Adrenal gland (tissue), 12 donors: ENCODE data around the gene SNF8. TPM values are rescaled to one million over a fixed set of nuclear protein-coding genes. Genes with fewer than 3 reads are reported as not detected.
A peak's percentile ranks its signal among the peaks of the same experiment; 100 is the strongest.

ENCODE experiments used
- DNase-seq, 7 donors: peaks; one replicate each; pipeline ENCODE4 v3.0.0-alpha.2; 2019 to 2020
- H3K27ac ChIP-seq, 5 donors: fragments of 200-600 bp; sonication (generic) in 4 of 5; 1 replicate in 3 of 5; 2 replicates in 2 of 5; pipeline versions ENCODE4 v1.5.1 to v1.8.0; 2016 to 2020; ENCODE audit warnings: mild to moderate bottlenecking in 1 of 5
- H3K27me3 ChIP-seq: fragments of 200-600 bp; 2 replicates; pipeline ENCODE4 v1.8.0; 2021
- H3K36me3 ChIP-seq, 2 donors: fragments of 200-600 bp; replicated peaks in 1 of 2; 1 replicate in 1 of 2; 2 replicates in 1 of 2; pipeline versions ENCODE4 v1.5.1 to v1.8.0; 2018 to 2022
- H3K4me1 ChIP-seq, 2 donors: fragments of 200-600 bp; replicated peaks in 1 of 2; 1 replicate in 1 of 2; 2 replicates in 1 of 2; pipeline versions ENCODE4 v1.5.1 to v1.8.0; 2018 to 2021
- H3K4me3 ChIP-seq, 4 donors: fragments of 200-600 bp; sonication (generic) in 3 of 4; one replicate each; pipeline ENCODE4 v1.5.1; 2016 to 2018
- H3K9me3 ChIP-seq, 3 donors: fragments of 200-600 bp; sonication (generic) in 1 of 3; replicated peaks in 1 of 3; 1 replicate in 2 of 3; 2 replicates in 1 of 3; pipeline versions ENCODE4 v1.5.1 to v1.8.0; 2016 to 2021
- CTCF ChIP-seq, 6 experiments: fragments of 450-650 bp in 4 of 6; fragments of 200-600 bp in 2 of 6; sonication (generic) in 1 of 6; IDR thresholded peaks; 1 replicate in 5 of 6; 2 replicates in 1 of 6; pipeline versions ENCODE4 v1.5.1 to v1.8.0; 2016 to 2021; ENCODE audit warnings: antibody characterized with exemption in 6 of 6, mild to moderate bottlenecking in 2 of 6, moderate library complexity in 1 of 6
- POLR2A ChIP-seq, 2 donors: fragments of 450-650 bp; IDR thresholded peaks; one replicate each; pipeline ENCODE4 v1.6.1; 2017; ENCODE audit warnings: antibody characterized with exemption in 2 of 2, mild to moderate bottlenecking in 2 of 2, moderate library complexity in 1 of 2
- WGBS, 4 donors: extraction: QIAGEN DNeasy Blood & Tissue Kit in 2 of 4; methylation state at CpG; one replicate each; pipeline versions ENCODE4 v1.1.5 to v1.1.7; 2013 to 2017; 5-methylcytosine and 5-hydroxymethylcytosine counted together
- intact Hi-C, 2 donors: fragments of 100-400 bp; cut with DNase I; formaldehyde crosslinking; loops; one replicate each; pipeline versions ENCODE4 v1.14.1 to v1.15.0; 2022 to 2023
- polyA plus RNA-seq, 3 donors: library from polyadenylated mRNA; stranded (reverse); fragments of 200-250 nt in 2 of 3; fragments of 350-450 nt in 1 of 3; fragmentation: Illumina TruSeq in 1 of 3; extraction: RNeasy Lipid Tissue Mini Kit (QIAGEN cat#74804) in 1 of 3; gene quantifications; one replicate each; pipeline ENCODE4 v1.2.3, GENCODE V29; 2013 to 2014
- total RNA-seq, 9 donors: library from RNA; depleted of rRNA in 4 of 9; stranded (reverse); fragments of >200 nt in 4 of 9; fragments of 120-200 nt in 1 of 9; fragmentation: NEBNext Ultra II Directional in 1 of 9; extraction: Animal tissue kit (Norgen Biotek cat#: 25700) in 1 of 9; gene quantifications; one replicate each; pipeline versions ENCODE4 v1.1.0 to v1.2.4, GENCODE V29; 2013 to 2023
- donor health status: healthy with polysubstance abuse.
- donor health status: Bipolar disorder and iron deficiency.
- donor health status: DM: yes; HTN: yes; CAD: no.
- donor health status: DM: no; HTN: no; CAD: no.
- donor health status: DM: no; HTN: no; CAD: no.
- donor health status: DM: yes; HTN: yes; CAD: no.

The SNF8 gene
- total and polyA plus RNA-seq, 12 donors = 52.0 to 160 (median 102) TPM

GRCh38 chr17:48909783-48910182 lies 34.9 kb downstream of the SNF8 start:
- peak overlapping the region in 1 of 4 donors; percentile 83 for H3K4me3 ChIP-seq
- no peaks in the 10 kb centered on the region for H3K9me3 ChIP-seq
- WGBS, 4 donors = 45 to 52% (median 48%) methylated on average over 4 of the region's 4 CpGs
- peaks cover 18 to 32% of the 10 kb centered on the region in 2 donors for H3K4me1 ChIP-seq
- H3K36me3 ChIP-seq = peaks cover 0 to 25% of the 10 kb centered on the region in 2 donors
- DNase-seq = peak in 3 of 7 donors; percentile 34 to 43 (median 35)
- H3K27ac ChIP-seq = peak overlapping the region in 2 of 5 donors; percentile 17 to 94
- no peaks in the 10 kb centered on the region for H3K27me3 ChIP-seq
- intact Hi-C loops = no loop called here
- no peak for TF ChIP-seq POLR2A (IDR thresholded peaks at IDR 0.05)
- TF ChIP-seq CTCF (IDR thresholded peaks at IDR 0.05) = no peak

GRCh38 chr17:48908853-48909394 lies 35.7 kb downstream of the SNF8 start:
- no peaks in the 10 kb centered on the region for H3K9me3 ChIP-seq
- peak overlapping the region in 2 of 4 donors; percentile 67 to 83 for H3K4me3 ChIP-seq
- intact Hi-C loops = no loop called here
- peaks cover 18 to 29% of the 10 kb centered on the region in 2 donors for H3K4me1 ChIP-seq
- no peaks in the 10 kb centered on the region for H3K27me3 ChIP-seq
- DNase-seq = peak; percentile 75 to 91 (median 82)
- peaks cover 0 to 20% of the 10 kb centered on the region in 2 donors for H3K36me3 ChIP-seq
- H3K27ac ChIP-seq = peak overlapping the region; percentile 56 to 97 (median 88)
- WGBS, 4 donors = 1 to 3% (median 2%) methylated on average over 8 to 36 of the region's 36 CpGs
- no peak for TF ChIP-seq CTCF (IDR thresholded peaks at IDR 0.05)
- TF ChIP-seq POLR2A (IDR thresholded peaks at IDR 0.05) = no peak

- Histone ChIP-seq H3K36me3 (peaks cover 0 to 16% of the 10 kb centered on the region in 2 donors), H3K27ac (peak within 1 kb of the TSS; percentile 56 to 97 (median 88)), H3K4me1 (peaks cover 18 to 29% of the 10 kb centered on the region in 2 donors), H3K9me3 (no peaks in the 10 kb centered on the region), H3K4me3 (peak within 1 kb of the TSS; percentile 1 to 83 (median 39)), H3K27me3 (no peaks in the 10 kb centered on the region)
- WGBS, 4 donors = 0 to 1% (median 0%) methylated on average over 20 to 77 of the region's 81 CpGs
- intact Hi-C loops = no loop called here
- peak; percentile 80 to 92 for TF ChIP-seq POLR2A (IDR thresholded peaks at IDR 0.05)
- TF ChIP-seq CTCF (IDR thresholded peaks at IDR 0.05) = no peak
- DNase-seq = peak; percentile 91 to 95 (median 94)
These were observed 36.4 kb downstream of the SNF8 start, which contains the start of gene UBE2Z for GRCh38 chr17:48908047-48908843. UBE2Z (plus strand) TSS chr17:48908407; CDS start chr17:48908504, 97 bp downstream.

- intact Hi-C loops = no loop called here
- H3K27ac ChIP-seq = peak overlapping the region; percentile 56 to 97 (median 88)
- WGBS, 4 donors = 34 to 44% (median 43%) methylated on average over 2 of the region's 2 CpGs
- DNase-seq = no peak
- H3K4me3 ChIP-seq = peak overlapping the region; percentile 1 to 83 (median 39)
- H3K4me1 ChIP-seq = peaks cover 18 to 28% of the 10 kb centered on the region in 2 donors
- H3K27me3 ChIP-seq = no peaks in the 10 kb centered on the region
- peaks cover 0 to 12% of the 10 kb centered on the region in 2 donors for H3K36me3 ChIP-seq
- H3K9me3 ChIP-seq = no peaks in the 10 kb centered on the region
- TF ChIP-seq CTCF (IDR thresholded peaks at IDR 0.05) = no peak
- no peak for TF ChIP-seq POLR2A (IDR thresholded peaks at IDR 0.05)
These were observed 37.0 kb downstream of the SNF8 start for GRCh38 chr17:48907713-48908046.
